ENCODE measurements around the gene PTPRM.

The PTPRM gene

DNA sequence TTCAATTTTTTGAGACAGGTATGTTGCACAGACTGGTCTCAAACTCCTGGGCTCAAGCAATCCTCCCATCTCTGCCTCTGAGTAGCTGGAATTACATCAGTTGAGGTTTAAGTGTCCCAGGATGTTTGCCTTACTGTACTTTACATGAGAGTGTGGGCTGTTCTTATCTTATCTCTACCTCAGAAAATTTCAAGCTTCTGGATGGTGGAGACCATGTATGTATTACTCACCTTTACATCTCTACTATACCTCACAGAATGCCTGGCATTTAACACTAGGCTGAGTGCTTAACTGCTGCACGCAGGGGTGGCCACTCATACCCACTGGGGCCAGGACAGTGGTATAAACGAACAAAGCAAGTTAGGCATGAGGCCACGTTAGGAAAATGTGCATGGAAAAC is 770.1 kb downstream of the PTPRM start:
- Histone ChIP-seq H3K4me3 (ENCODE audit: low read length) (no peak overlapping the region), H3K36me3 (ENCODE audit: control insufficient read depth, insufficient read depth, low read length) (no peaks in the 10 kb centered on the region), H3K27ac (ENCODE audit: low read length) (no peak overlapping the region), H3K27me3 (ENCODE audit: control insufficient read depth, insufficient read depth, low read length) (no peaks in the 10 kb centered on the region), H3K9me3 (ENCODE audit: control insufficient read depth, insufficient read depth, low read length) (no peaks in the 10 kb centered on the region), H3K4me1 (ENCODE audit: control insufficient read depth, insufficient read depth, low read length) (no peaks in the 10 kb centered on the region)
- DNase-seq (ENCODE audit: low read depth, low spot score): no peak
- no CpG with 5 or more reads among the region's 3 CpGs for WGBS (ENCODE audit: insufficient coverage, insufficient read length)

DNA sequence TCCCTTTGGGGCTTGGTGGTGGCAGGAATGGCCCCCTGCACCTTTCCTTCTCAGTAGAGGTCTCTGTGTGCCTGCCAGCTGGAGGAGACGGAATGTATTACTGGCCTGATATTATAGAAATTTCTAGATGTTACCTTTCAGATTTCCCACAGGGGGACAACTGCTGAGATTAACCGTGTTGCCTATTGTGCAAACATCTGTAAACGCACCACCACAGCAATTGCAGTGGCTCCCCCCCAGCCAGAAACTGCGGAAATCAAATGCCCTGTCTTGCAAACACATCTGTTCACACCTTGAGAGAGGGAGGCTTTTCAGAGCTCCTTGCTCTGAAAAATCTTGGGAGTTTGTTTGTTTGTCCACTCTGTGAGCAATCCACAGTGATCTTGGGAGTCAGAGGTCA is 772.1 kb downstream of the PTPRM start:
- H3K36me3 ChIP-seq (ENCODE audit: control insufficient read depth, insufficient read depth, low read length): no peaks in the 10 kb centered on the region
- no CpG with 5 or more reads among the region's 4 CpGs for WGBS (ENCODE audit: insufficient coverage, insufficient read length)
- no peaks in the 10 kb centered on the region for H3K27me3 ChIP-seq (ENCODE audit: control insufficient read depth, insufficient read depth, low read length)
- H3K4me1 ChIP-seq (ENCODE audit: control insufficient read depth, insufficient read depth, low read length): no peaks in the 10 kb centered on the region
- H3K9me3 ChIP-seq (ENCODE audit: control insufficient read depth, insufficient read depth, low read length): no peaks in the 10 kb centered on the region
- DNase-seq (ENCODE audit: low read depth, low spot score): no peak
- no peak overlapping the region for H3K4me3 ChIP-seq (ENCODE audit: low read length)
- no peak overlapping the region for H3K27ac ChIP-seq (ENCODE audit: low read length)

DNA sequence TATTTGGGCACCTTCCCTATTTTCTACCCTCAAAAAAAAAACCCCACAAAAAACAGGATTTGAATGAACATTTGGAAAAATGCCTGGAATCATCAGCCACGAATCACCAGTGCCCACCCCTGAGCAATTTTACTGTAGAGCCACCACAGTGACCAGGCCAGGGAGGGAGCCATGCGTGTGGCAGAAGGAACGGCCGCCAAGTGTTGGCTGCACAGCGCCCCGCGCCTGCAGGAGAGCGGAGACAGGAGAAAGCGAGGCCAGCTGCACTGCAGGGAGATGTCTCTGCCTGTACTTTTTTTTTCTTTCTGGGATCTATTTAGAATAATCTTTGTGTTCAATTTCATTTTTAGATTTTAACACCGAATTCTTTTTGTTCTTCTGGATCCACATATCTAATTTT is 772.8 kb downstream of the PTPRM start:
- no peaks in the 10 kb centered on the region for H3K27me3 ChIP-seq (ENCODE audit: control insufficient read depth, insufficient read depth, low read length)
- H3K4me3 ChIP-seq (ENCODE audit: low read length): no peak overlapping the region
- DNase-seq (ENCODE audit: low read depth, low spot score): no peak
- no peak overlapping the region for H3K27ac ChIP-seq (ENCODE audit: low read length)
- no CpG with 5 or more reads among the region's 10 CpGs for WGBS (ENCODE audit: insufficient coverage, insufficient read length)
- H3K36me3 ChIP-seq (ENCODE audit: control insufficient read depth, insufficient read depth, low read length): no peaks in the 10 kb centered on the region
- no peaks in the 10 kb centered on the region for H3K9me3 ChIP-seq (ENCODE audit: control insufficient read depth, insufficient read depth, low read length)
- no peaks in the 10 kb centered on the region for H3K4me1 ChIP-seq (ENCODE audit: control insufficient read depth, insufficient read depth, low read length)

DNA sequence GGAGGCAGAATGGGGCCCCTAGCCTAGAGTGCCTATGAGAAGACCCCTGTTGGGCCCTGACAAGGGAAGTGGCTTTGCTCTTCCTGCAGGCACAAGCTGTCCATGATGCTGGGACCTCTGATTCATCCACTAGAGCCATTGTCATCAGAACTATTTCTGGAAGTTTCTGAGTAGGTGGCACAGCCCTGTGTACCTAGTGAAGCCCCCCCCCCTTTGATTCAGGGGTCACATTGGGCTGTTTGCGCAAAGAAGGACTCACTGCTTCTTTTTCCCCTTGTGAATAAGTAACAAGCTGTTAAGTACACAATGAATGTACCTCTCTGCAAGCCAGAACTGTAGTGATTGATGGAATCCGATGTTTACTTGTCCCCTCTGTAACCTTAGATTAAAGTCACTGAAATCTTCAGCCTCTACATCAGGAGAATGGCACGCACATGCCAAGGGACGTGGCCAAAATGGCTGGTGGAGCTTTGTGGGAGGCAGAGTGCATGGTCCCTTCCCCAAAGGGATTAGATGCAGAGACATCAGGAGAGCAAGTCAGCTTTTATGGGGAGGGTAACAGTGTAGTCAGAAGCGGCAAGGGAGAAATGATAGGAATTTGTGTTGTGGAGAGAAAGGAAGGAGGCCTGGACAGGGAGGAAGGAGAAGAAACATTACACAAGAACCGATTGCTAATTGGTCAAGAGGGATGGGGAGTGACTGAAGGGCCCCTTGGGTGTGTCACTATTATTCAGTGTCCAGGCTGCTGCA is 774.5 kb downstream of the PTPRM start:
- Histone ChIP-seq H3K36me3 (ENCODE audit: control insufficient read depth, insufficient read depth, low read length) (no peaks in the 10 kb centered on the region), H3K27me3 (ENCODE audit: control insufficient read depth, insufficient read depth, low read length) (no peaks in the 10 kb centered on the region), H3K4me1 (ENCODE audit: control insufficient read depth, insufficient read depth, low read length) (no peaks in the 10 kb centered on the region), H3K27ac (ENCODE audit: low read length) (no peak overlapping the region), H3K4me3 (ENCODE audit: low read length) (no peak overlapping the region), H3K9me3 (ENCODE audit: control insufficient read depth, insufficient read depth, low read length) (no peaks in the 10 kb centered on the region)
- DNase-seq (ENCODE audit: low read depth, low spot score): no peak
- WGBS (ENCODE audit: insufficient coverage, insufficient read length): 100% methylated on average over 1 of the region's 6 CpGs

DNA sequence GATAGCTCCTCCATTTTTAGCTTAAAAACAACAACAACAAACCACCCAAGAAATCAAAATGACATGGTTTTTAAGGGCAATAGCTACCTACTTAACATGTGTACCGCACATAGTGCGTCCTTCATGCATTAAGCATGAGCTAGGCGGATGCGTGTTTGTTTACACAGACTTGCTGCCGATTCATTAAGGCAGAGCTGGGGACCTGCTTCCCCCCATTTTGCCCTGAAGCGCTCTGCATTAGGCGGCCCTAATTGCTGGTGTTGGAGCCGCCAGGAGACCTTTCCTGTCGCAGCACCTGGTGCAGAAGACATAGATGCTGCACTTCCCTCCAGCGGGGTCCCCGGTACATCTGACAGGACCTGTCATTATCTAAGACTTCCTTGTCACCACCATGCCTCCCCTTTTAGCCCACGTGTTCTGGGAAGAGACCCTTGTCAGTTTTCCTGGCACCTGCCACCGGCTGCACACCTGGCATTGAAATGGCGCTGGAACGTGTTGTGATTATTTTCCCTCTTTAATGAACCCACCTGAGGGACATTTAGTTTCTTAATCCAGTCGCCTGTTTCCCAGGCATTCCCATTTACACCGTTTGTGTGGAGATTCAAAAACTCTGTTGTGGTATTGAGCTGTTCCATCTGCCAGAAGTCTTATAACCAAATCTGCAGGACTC is 781.1 kb downstream of the PTPRM start:
- Histone ChIP-seq H3K36me3 (ENCODE audit: control insufficient read depth, insufficient read depth, low read length) (no peaks in the 10 kb centered on the region), H3K4me1 (ENCODE audit: control insufficient read depth, insufficient read depth, low read length) (no peaks in the 10 kb centered on the region), H3K4me3 (ENCODE audit: low read length) (no peak overlapping the region), H3K27ac (ENCODE audit: low read length) (no peak overlapping the region), H3K9me3 (ENCODE audit: control insufficient read depth, insufficient read depth, low read length) (no peaks in the 10 kb centered on the region), H3K27me3 (ENCODE audit: control insufficient read depth, insufficient read depth, low read length) (no peaks in the 10 kb centered on the region)
- DNase-seq (ENCODE audit: low read depth, low spot score): no peak
- WGBS (ENCODE audit: insufficient coverage, insufficient read length): no CpG with 5 or more reads among the region's 17 CpGs

DNA sequence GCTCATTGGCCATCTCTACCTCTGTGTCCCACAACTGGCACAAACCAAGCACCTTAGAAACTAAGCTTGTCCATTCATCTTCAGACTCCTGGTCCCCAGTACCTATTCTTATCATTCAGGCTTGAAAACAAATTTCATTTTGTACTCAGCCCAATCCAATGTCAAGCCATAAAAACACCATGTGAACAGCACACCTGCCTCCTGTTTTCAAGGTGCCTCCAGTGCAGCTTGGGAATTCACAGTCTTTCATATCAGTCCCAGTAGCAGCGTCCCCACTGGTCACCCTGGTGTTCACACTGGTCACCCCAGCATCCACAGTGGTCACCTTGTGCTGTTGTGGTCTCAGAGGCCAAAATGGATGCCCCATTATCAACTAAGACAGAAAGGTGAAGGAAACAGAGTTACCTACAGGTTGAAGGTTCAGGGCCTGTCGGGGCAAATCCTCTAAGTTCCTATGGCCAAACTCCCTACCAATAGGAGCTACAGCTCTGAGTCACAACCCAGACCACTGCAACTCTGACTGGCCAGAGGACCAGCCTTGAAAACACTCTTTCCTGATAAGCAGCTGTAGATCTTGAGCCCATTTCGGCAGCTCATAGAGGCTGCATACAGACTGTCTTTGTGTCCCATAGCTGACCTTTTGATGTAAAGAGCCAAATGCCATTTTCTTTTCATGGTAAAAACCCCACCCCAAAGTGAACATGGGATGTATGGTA is 782.6 kb downstream of the PTPRM start:
- DNase-seq (ENCODE audit: low read depth, low spot score): no peak
- WGBS (ENCODE audit: insufficient coverage, insufficient read length): no CpG with 5 or more reads among the region's 3 CpGs
- Histone ChIP-seq H3K4me3 (ENCODE audit: low read length) (no peak overlapping the region), H3K27ac (ENCODE audit: low read length) (no peak overlapping the region), H3K4me1 (ENCODE audit: control insufficient read depth, insufficient read depth, low read length) (no peaks in the 10 kb centered on the region), H3K36me3 (ENCODE audit: control insufficient read depth, insufficient read depth, low read length) (no peaks in the 10 kb centered on the region), H3K9me3 (ENCODE audit: control insufficient read depth, insufficient read depth, low read length) (no peaks in the 10 kb centered on the region), H3K27me3 (ENCODE audit: control insufficient read depth, insufficient read depth, low read length) (no peaks in the 10 kb centered on the region)

DNA sequence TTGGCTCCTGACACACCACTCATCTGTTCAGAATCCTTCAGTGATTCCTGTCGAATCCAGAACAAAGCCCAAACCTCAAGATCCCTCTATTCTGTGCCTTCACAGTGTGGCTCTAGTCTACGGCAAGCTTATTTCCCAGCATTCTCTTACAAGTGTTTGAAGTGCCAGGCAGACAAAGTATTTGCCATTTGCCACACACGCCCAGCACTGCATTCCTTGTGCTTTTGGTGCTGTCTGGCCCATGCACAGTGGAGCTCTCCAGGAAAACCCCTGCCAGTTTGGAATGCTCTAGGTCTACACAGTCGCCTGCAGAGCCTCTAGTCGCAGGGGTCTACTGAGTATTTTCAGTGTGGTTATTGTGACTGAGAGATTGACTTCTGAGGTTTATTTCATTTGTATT is 783.5 kb downstream of the PTPRM start:
- no peaks in the 10 kb centered on the region for H3K27me3 ChIP-seq (ENCODE audit: control insufficient read depth, insufficient read depth, low read length)
- no peaks in the 10 kb centered on the region for H3K36me3 ChIP-seq (ENCODE audit: control insufficient read depth, insufficient read depth, low read length)
- no peak overlapping the region for H3K4me3 ChIP-seq (ENCODE audit: low read length)
- no peaks in the 10 kb centered on the region for H3K9me3 ChIP-seq (ENCODE audit: control insufficient read depth, insufficient read depth, low read length)
- no CpG with 5 or more reads among the region's 5 CpGs for WGBS (ENCODE audit: insufficient coverage, insufficient read length)
- no peak overlapping the region for H3K27ac ChIP-seq (ENCODE audit: low read length)
- H3K4me1 ChIP-seq (ENCODE audit: control insufficient read depth, insufficient read depth, low read length): no peaks in the 10 kb centered on the region
- DNase-seq (ENCODE audit: low read depth, low spot score): no peak

DNA sequence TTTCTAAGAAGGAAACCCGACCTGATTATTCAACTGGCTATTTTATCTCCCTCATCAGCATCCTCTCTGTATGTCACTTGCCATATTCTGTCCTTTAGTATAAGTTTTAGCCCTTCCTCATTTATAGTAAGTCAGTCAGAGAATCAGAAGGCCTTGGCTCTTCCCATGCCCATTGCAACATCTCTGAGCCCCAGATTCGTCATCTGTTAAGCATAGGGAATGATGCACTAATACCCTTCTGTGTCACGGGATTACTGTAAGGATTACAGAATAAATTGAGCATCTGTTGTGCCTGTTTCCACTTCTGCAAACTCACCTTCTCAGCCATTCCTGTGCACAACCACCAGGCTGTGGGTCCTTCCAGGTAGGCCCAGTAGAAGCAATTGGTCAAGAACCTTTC is 784.0 kb downstream of the PTPRM start:
- Histone ChIP-seq H3K4me1 (ENCODE audit: control insufficient read depth, insufficient read depth, low read length) (no peaks in the 10 kb centered on the region), H3K4me3 (ENCODE audit: low read length) (no peak overlapping the region), H3K36me3 (ENCODE audit: control insufficient read depth, insufficient read depth, low read length) (no peaks in the 10 kb centered on the region), H3K27ac (ENCODE audit: low read length) (no peak overlapping the region), H3K9me3 (ENCODE audit: control insufficient read depth, insufficient read depth, low read length) (no peaks in the 10 kb centered on the region), H3K27me3 (ENCODE audit: control insufficient read depth, insufficient read depth, low read length) (no peaks in the 10 kb centered on the region)
- DNase-seq (ENCODE audit: low read depth, low spot score): no peak
- WGBS (ENCODE audit: insufficient coverage, insufficient read length): no CpG with 5 or more reads among the region's 3 CpGs

DNA sequence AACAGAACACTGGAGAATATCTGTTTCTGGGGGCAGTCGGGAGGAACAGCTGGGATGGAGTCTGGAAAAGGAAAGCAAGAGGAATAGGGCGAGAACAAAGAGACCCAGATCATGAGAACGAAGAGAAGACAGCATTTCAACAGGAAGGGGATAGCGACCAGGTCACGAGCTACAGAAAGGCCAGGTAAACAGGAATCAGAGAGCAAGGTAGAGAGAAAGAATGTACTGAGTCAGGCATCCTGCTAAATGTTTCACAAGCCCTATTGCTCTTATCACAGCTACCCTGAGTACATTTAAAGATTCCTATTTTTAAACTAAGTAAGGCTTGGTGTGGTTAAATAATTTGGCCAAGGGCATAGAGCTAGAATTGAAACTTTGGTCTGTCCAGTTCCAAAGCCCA is 787.2 kb downstream of the PTPRM start:
- Histone ChIP-seq H3K27ac (ENCODE audit: low read length) (no peak overlapping the region), H3K9me3 (ENCODE audit: control insufficient read depth, insufficient read depth, low read length) (no peaks in the 10 kb centered on the region), H3K27me3 (ENCODE audit: control insufficient read depth, insufficient read depth, low read length) (no peaks in the 10 kb centered on the region), H3K4me1 (ENCODE audit: control insufficient read depth, insufficient read depth, low read length) (peaks cover 2% of the 10 kb centered on the region), H3K36me3 (ENCODE audit: control insufficient read depth, insufficient read depth, low read length) (no peaks in the 10 kb centered on the region), H3K4me3 (ENCODE audit: low read length) (no peak overlapping the region)
- DNase-seq (ENCODE audit: low read depth, low spot score): no peak
- WGBS (ENCODE audit: insufficient coverage, insufficient read length): no CpG with 5 or more reads among the region's 5 CpGs

DNA sequence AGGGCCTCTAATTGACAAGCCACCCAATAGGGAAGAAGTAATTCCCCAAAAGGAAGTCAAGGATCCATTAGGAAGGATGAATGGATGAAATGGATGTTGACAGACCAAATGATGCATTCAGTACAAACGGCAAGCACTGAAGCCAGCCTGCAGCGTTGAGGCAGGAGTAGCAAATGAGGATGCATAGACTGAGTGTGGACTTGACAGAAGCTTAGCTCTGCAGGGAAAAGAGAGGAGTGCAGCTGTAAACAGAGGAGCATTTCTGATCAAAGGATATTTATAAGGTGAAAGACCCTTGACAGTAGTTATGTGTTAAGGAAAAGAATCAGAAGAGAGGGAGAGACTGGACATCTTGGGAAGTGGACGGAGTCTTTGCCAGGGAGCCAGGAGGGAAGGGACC is 788.9 kb downstream of the PTPRM start:
- H3K9me3 ChIP-seq (ENCODE audit: control insufficient read depth, insufficient read depth, low read length): no peaks in the 10 kb centered on the region
- WGBS (ENCODE audit: insufficient coverage, insufficient read length): no CpG with 5 or more reads among the region's 3 CpGs
- no peak overlapping the region for H3K27ac ChIP-seq (ENCODE audit: low read length)
- H3K4me1 ChIP-seq (ENCODE audit: control insufficient read depth, insufficient read depth, low read length): peaks cover 2% of the 10 kb centered on the region
- H3K27me3 ChIP-seq (ENCODE audit: control insufficient read depth, insufficient read depth, low read length): no peaks in the 10 kb centered on the region
- H3K4me3 ChIP-seq (ENCODE audit: low read length): no peak overlapping the region
- H3K36me3 ChIP-seq (ENCODE audit: control insufficient read depth, insufficient read depth, low read length): no peaks in the 10 kb centered on the region
- DNase-seq (ENCODE audit: low read depth, low spot score): no peak

Measured in iPS DF 6.9 (cell line).